ENCODE results near the gene TEX264.

GRCh38 chr3:51747840-51748239 lies 76.8 kb downstream of the TEX264 start:
- TF ChIP-seq EZH2 (IDR thresholded peaks at IDR 0.05) (no peak), CTCF (IDR thresholded peaks at IDR 0.05) (no peak)

All from neural progenitor cell (in vitro differentiated cells).